AG09319 (cell line): ENCODE results near the gene TMEM119.

Experiments used
- DNase-seq: peaks from one replicate; pipeline ENCODE4 v3.0.0-alpha.2; 2010; ENCODE audit warnings: low read depth; ENCODE audit errors: extremely low read depth
- TF ChIP-seq, protein P1 (sequence below): IDR thresholded peaks from 2 replicates; pipeline ENCODE4 v1.5.1; 2011; ENCODE audit warnings: low read depth, mild to moderate bottlenecking, inconsistent platforms, low read length, moderate library complexity

TMEM119 gene

DNA sequence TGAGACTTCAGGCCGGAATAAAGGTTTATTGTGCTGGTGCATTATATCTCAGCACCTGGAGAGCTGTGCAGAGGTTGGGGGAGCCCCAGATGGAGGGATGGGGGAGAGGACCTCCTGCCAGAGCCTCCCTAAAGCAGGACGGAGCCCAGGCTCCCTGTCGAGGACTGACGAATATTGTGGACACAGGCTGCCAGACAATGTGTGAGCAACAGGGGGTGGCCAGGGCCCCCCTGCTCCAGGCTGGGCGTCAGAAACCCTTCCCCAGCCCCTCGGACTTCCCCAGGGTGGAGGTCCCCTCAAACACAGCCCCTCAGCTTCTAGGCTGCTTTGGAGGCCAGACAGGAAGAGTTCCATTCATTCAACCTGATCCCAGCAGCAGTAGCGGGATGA is 8.0 kb downstream of the TMEM119 start:
- TF ChIP-seq, protein P1, sequence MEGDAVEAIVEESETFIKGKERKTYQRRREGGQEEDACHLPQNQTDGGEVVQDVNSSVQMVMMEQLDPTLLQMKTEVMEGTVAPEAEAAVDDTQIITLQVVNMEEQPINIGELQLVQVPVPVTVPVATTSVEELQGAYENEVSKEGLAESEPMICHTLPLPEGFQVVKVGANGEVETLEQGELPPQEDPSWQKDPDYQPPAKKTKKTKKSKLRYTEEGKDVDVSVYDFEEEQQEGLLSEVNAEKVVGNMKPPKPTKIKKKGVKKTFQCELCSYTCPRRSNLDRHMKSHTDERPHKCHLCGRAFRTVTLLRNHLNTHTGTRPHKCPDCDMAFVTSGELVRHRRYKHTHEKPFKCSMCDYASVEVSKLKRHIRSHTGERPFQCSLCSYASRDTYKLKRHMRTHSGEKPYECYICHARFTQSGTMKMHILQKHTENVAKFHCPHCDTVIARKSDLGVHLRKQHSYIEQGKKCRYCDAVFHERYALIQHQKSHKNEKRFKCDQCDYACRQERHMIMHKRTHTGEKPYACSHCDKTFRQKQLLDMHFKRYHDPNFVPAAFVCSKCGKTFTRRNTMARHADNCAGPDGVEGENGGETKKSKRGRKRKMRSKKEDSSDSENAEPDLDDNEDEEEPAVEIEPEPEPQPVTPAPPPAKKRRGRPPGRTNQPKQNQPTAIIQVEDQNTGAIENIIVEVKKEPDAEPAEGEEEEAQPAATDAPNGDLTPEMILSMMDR, result no peak
- DNase-seq, result no peak

DNA sequence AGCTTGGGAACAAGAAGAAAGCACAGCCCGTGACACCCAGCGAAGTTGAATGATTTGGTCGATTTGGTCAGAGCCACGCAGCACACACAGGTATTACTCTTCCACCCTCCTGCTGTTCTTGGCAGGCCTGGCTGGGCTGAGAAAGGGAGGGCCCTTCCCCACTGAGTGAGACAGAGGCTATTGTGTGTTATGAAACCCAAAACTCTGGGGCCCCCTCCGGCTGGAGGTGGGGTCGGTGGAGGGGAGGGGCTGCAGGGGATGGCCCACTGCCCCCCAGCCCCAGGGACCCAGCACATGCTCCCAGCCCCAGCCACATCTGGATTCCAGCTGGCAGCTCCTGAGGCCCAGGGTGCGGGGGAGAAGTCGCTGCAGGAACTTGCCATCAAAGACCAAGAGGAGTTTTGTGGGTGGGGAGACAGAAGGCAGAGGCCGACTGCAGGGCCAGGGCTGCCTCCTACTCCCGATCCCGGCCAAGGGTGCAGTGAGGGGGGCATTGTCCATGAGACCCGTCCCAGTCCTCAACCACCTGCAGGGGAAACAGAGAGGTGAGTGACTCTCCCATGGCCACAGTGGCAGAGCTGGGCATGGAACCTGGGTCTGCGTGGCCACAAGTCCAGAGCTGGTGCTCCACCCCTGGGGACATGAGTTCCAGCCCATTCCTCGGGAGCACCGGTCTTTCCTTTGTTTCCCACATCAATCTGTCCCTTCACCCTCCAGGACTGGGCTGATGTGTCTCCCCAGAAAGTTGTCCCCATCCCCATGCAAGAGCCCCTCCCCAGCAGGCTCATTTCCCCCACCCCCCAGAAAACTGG is 8.7 kb downstream of the TMEM119 start:
- TF ChIP-seq, protein P1, result no peak
- DNase-seq, result peak; percentile 38

DNA sequence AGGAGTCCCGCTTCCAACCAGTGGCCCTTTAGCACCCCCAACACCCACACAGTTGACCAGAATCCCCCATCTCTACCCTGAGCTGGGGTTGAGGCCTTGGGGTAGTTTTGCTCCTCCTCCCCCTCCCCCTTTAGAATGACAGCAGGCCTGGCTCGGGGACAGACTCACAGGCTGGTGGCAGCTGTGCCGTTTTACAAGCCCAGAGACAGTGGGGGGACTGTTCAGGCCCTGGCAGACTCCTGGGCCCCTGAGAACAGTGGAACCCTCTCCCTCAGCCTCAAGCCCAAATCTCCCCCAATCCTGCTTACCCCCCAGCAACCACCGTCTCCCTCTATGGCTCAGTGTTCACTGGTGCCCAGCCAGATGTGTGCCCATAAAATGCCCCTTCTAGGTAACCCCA is 10.1 kb downstream of the TMEM119 start:
- TF ChIP-seq, protein P1, result no peak
- DNase-seq, result no peak

DNA sequence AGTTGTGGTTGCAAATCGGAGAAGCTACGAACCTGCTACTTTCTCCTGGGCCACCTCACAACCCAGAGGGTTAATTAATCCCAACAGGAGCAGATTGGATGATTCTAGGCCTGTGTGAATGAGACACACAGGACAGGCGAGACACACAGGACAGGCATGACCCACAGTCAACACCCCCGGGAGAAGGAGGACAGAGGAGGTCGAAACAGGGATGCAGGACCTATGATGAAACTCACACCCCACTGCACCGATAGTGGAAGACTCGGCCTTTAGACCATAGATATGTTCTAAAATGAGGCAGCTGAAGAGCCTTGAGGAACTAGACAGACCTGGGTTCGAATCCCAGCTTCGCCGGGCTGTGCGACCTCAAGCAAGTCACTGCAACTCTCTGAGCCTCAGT is 11.6 kb downstream of the TMEM119 start:
- no peak for DNase-seq
- TF ChIP-seq, protein P1, result no peak

DNA sequence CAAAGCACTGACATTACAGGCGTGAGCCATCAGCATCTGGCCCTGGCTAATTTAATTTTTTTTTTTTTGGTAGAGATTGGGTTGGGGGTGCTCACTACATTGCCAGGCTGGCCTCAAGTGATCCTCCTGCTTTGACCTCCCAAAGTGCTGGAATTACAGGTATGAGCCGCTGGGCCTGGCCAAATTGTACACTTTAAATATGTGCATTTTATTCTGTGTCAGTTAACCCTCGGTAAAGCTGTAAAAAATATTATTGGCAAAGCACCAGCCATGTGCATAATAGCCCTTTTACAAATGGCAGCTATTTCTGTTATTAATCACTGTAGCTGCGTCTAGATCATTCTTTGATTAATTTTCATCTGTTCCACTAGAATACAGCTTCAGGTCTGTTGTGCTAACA is 12.0 kb downstream of the TMEM119 start:
- TF ChIP-seq, protein P1, result no peak
- DNase-seq, result no peak

DNA sequence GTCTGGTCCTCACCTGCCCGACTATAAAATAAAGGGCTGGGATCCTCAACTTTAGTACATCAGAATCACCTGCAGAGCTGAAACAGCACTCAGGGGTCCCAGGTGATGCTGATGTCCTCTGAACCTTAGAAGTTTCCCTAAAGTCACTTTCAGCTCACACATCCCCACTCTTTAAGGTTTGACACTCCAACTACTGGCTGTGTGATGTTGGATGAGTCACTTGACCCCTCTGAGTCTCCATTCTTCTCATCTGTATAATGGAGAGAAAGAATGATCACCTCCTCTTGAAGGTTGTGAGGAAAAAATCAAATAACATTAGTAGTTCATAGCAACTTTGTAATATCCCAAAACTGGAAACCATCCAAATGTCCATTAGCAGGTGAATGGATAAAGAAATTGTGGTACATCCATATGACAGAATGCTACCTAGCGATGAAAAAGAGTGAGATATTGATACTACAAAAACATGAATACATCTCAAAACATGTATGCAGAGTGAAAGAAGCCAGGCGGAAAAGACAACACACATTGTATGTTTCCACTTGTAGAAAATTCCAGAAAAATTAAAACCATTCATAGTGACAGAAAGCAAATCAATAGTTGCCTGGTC is 13.3 kb downstream of the TMEM119 start:
- no peak for DNase-seq
- TF ChIP-seq, protein P1, result no peak

DNA sequence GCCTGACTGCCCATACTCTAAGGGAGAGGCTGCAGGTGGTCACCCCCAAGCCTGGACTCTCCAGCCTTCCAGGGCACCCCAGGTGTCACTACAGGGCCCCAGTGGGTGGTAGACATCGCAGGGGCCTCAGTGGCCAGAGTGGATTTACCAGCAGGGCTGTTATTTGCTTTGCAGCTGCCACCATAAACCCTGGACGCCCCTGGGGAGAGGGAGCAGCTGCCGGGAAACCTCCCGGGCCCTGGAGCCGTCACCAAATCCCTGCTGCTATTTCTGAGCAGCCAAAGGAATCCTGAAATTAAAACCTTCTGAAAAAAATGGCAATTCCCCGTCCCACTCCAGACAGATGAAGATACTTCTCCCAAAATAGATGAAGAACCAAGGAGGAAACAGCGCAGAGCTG is 13.9 kb downstream of the TMEM119 start:
- TF ChIP-seq, protein P1, result no peak
- no peak for DNase-seq
